Transverse colon (tissue), 4 donors: ENCODE measurements around the gene EPM2AIP1. TPM values are rescaled to one million over a fixed set of nuclear protein-coding genes. Genes with fewer than 3 reads are reported as not detected.

Source experiments
- DNase-seq: peaks from one replicate; pipeline ENCODE4 v3.0.0-alpha.2; 2019
- H3K27ac ChIP-seq, 4 donors: fragments of 200-600 bp; sonication (generic); 2 replicates each; pipeline ENCODE4 v1.5.1; 2016 to 2018; ENCODE audit warnings: inconsistent platforms in 4 of 4
- H3K27me3 ChIP-seq: fragments of 200-600 bp; sonication (generic); 2 replicates; pipeline ENCODE4 v1.5.1; 2017; ENCODE audit warnings: inconsistent platforms
- H3K36me3 ChIP-seq, 4 donors: fragments of 200-600 bp; sonication (generic); 2 replicates each; pipeline ENCODE4 v1.5.1; 2017 to 2019; ENCODE audit warnings: inconsistent platforms in 4 of 4
- H3K4me1 ChIP-seq, 4 donors: fragments of 200-600 bp; sonication (generic); 2 replicates each; pipeline ENCODE4 v1.5.1; 2017 to 2020; ENCODE audit warnings: inconsistent platforms in 4 of 4
- H3K4me3 ChIP-seq, 4 donors: fragments of 200-600 bp; sonication (generic); 1 replicate in 1 of 4; 2 replicates in 3 of 4; pipeline versions ENCODE4 v1.5.1 to v1.6.1; 2017 to 2019; ENCODE audit warnings: inconsistent platforms in 4 of 4
- H3K9me3 ChIP-seq, 2 donors: fragments of 200-600 bp; sonication (generic); 2 replicates each; pipeline ENCODE4 v1.5.1; 2017 to 2019; ENCODE audit warnings: inconsistent platforms in 2 of 2
- EP300 ChIP-seq: sonication (generic); formaldehyde crosslinking; IDR thresholded peaks from one replicate; pipeline ENCODE4 v1.6.1; 2017; ENCODE audit warnings: antibody characterized with exemption, low read depth
- POLR2A ChIP-seq: fragments of 450-650 bp; IDR thresholded peaks from one replicate; pipeline ENCODE4 v1.6.1; 2016; ENCODE audit warnings: antibody characterized with exemption, mild to moderate bottlenecking, moderate library complexity
- POLR2AphosphoS5 ChIP-seq, 3 donors: sonication (generic); formaldehyde crosslinking; IDR thresholded peaks; one replicate each; pipeline ENCODE4 v1.6.1; 2016; ENCODE audit warnings: antibody characterized with exemption in 3 of 3
- WGBS, 2 donors: methylation state at CpG; one replicate each; pipeline ENCODE4 v1.1.5; 2018; ENCODE audit warnings: low coverage in 1 of 2; 5-methylcytosine and 5-hydroxymethylcytosine counted together
- in situ Hi-C, 4 donors: fragments of 200-750 bp; cut with MboI; loops; one replicate each; pipeline versions ENCODE4 v1.15.0 to v1.15.1; 2017; ENCODE audit warnings: low sequenced_read_pairs in 3 of 4, low pct_ligation_motif_present in 1 of 4, low pct_unique_long_range_greater_than_20kb in 1 of 4
- intact Hi-C: fragments of 100-400 bp; cut with DNase I; formaldehyde crosslinking; loops from one replicate; pipeline ENCODE4 v1.15.1; 2023; ENCODE audit warnings: low total_unique reads
- total RNA-seq, 4 donors: library from RNA; depleted of rRNA; stranded (reverse); fragments of >200 nt; gene quantifications; one replicate each; pipeline ENCODE4 v1.1.0, GENCODE V29; 2016
- TF ChIP-seq, protein P1 (sequence below), 5 experiments: fragments of 200-600 bp in 3 of 5; fragments of 450-650 bp in 2 of 5; sonication (generic) in 3 of 5; IDR thresholded peaks; 1 replicate in 2 of 5; 2 replicates in 3 of 5; pipeline ENCODE4 v1.5.1; 2016 to 2017; ENCODE audit warnings: antibody characterized with exemption in 5 of 5, inconsistent platforms in 3 of 5, mild to moderate bottlenecking in 2 of 5, moderate library complexity in 1 of 5

Gene EPM2AIP1
- total RNA-seq, 4 donors from 2014 or later, result 5.8 to 22.9 (median 7.1) TPM

- WGBS, 2 donors, result 97% methylated on average over 5 of the region's 5 CpGs; no CpG with 5 or more reads in 1 of the 2 donors
- TF ChIP-seq POLR2AphosphoS5 (IDR thresholded peaks at IDR 0.05) (no peak), EP300 (no peak), POLR2A (no peak)
- TF ChIP-seq, protein P1, sequence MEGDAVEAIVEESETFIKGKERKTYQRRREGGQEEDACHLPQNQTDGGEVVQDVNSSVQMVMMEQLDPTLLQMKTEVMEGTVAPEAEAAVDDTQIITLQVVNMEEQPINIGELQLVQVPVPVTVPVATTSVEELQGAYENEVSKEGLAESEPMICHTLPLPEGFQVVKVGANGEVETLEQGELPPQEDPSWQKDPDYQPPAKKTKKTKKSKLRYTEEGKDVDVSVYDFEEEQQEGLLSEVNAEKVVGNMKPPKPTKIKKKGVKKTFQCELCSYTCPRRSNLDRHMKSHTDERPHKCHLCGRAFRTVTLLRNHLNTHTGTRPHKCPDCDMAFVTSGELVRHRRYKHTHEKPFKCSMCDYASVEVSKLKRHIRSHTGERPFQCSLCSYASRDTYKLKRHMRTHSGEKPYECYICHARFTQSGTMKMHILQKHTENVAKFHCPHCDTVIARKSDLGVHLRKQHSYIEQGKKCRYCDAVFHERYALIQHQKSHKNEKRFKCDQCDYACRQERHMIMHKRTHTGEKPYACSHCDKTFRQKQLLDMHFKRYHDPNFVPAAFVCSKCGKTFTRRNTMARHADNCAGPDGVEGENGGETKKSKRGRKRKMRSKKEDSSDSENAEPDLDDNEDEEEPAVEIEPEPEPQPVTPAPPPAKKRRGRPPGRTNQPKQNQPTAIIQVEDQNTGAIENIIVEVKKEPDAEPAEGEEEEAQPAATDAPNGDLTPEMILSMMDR (IDR thresholded peaks at IDR 0.05), result no peak
- H3K9me3 ChIP-seq, result no peaks in the 10 kb centered on the region
- H3K27ac ChIP-seq, result no peak overlapping the region
- H3K4me1 ChIP-seq, result no peaks in the 10 kb centered on the region
- peaks cover 0 to 28% (median 7%) of the 10 kb centered on the region in 4 donors for H3K36me3 ChIP-seq
- intact Hi-C loops, result no loop called here
- no peaks in the 10 kb centered on the region for H3K27me3 ChIP-seq
- no peak for DNase-seq
- in situ Hi-C loops, result loop anchor here (10.0 to 25.0 kb wide), 2 partner anchors 185 to 188 kb away; no protein-coding TSS in a partner anchor
- no peak overlapping the region for H3K4me3 ChIP-seq
Observed at GRCh38 chr3:37026851-37027250, 33.9 kb upstream of the EPM2AIP1 start.

- Histone ChIP-seq H3K4me3 (no peak overlapping the region), H3K4me1 (no peaks in the 10 kb centered on the region), H3K27ac (no peak overlapping the region), H3K36me3 (peaks cover 0 to 28% (median 12%) of the 10 kb centered on the region in 4 donors), H3K9me3 (no peaks in the 10 kb centered on the region), H3K27me3 (no peaks in the 10 kb centered on the region)
- in situ Hi-C loops, result loop anchor here (10.0 to 25.0 kb wide), 2 partner anchors 187 to 189 kb away; no protein-coding TSS in a partner anchor
- no peak for DNase-seq
- TF ChIP-seq POLR2A, result no peak
- intact Hi-C loops, result no loop called here
- 96% methylated on average over 3 of the region's 3 CpGs; no CpG with 5 or more reads in 1 of the 2 donors for WGBS, 2 donors
Observed at GRCh38 chr3:37025561-37026335, 32.8 kb upstream of the EPM2AIP1 start.

GRCh38 chr3:37024820-37025405 is 32.0 kb upstream of the EPM2AIP1 start:
- Histone ChIP-seq H3K4me1 (no peaks in the 10 kb centered on the region), H3K4me3 (no peak overlapping the region), H3K27ac (no peak overlapping the region), H3K36me3 (peaks cover 0 to 36% (median 15%) of the 10 kb centered on the region in 4 donors), H3K9me3 (no peaks in the 10 kb centered on the region), H3K27me3 (no peaks in the 10 kb centered on the region)
- WGBS, 2 donors, result 90 to 96% methylated on average over 3 of the region's 3 CpGs
- in situ Hi-C loops (loop anchor here (10.0 to 25.0 kb wide), 2 partner anchors 187 to 190 kb away; no protein-coding TSS in a partner anchor), intact Hi-C loops (no loop called here)
- TF ChIP-seq POLR2A (no peak), POLR2AphosphoS5 (IDR thresholded peaks at IDR 0.05) (no peak), EP300 (no peak)
- TF ChIP-seq, protein P1 (IDR thresholded peaks at IDR 0.05), result no peak
- no peak for DNase-seq

DNA sequence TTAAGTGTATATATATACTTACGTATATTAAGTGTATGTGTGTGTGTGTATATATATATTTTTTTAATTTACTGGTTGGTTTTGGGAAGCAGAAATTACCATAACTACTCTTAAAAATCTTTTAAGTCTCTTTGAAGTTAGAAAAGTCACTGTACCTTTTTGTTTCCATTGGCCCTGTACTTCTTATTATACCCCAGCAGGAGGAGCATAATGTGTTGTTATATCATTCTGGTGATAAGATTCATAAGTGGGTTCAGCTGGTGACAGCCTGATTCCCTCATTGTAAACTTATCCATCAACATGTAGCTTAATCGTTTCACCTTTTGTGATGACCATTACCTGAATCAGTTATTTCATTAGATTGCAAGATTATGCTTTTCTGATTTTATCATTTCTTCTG is 31.2 kb upstream of the EPM2AIP1 start:
- H3K36me3 ChIP-seq, result peaks cover 0 to 44% (median 17%) of the 10 kb centered on the region in 4 donors
- intact Hi-C loops, result no loop called here
- WGBS, 2 donors, result 81 to 93% methylated on average over 2 of the region's 2 CpGs

More for the DNA sequence above, 31.2 kb upstream of the EPM2AIP1 start:
- H3K4me1 ChIP-seq, result no peaks in the 10 kb centered on the region
- H3K9me3 ChIP-seq, result no peaks in the 10 kb centered on the region
- no peak for DNase-seq
- TF ChIP-seq POLR2A (no peak), EP300 (no peak)
- TF ChIP-seq, protein P1 (IDR thresholded peaks at IDR 0.05), result peak; percentile 22 to 48 (median 40)
- H3K27ac ChIP-seq, result no peak overlapping the region
- H3K4me3 ChIP-seq, result no peak overlapping the region
- in situ Hi-C loops, result loop anchor here in 2 of 4 donors (10.0 kb wide), 1 partner anchor 191 kb away; no protein-coding TSS in a partner anchor
- H3K27me3 ChIP-seq, result no peaks in the 10 kb centered on the region
